ENCODE measurements around the gene DNAH17. TPM values are rescaled to one million over a fixed set of nuclear protein-coding genes. Genes with fewer than 3 reads are reported as not detected.

DNAH17 gene
- total and polyA plus RNA-seq, 2 donors (not counting 1 experiment from before 2014, with no cell fraction given): 0.01 to 0.12 TPM

DNA sequence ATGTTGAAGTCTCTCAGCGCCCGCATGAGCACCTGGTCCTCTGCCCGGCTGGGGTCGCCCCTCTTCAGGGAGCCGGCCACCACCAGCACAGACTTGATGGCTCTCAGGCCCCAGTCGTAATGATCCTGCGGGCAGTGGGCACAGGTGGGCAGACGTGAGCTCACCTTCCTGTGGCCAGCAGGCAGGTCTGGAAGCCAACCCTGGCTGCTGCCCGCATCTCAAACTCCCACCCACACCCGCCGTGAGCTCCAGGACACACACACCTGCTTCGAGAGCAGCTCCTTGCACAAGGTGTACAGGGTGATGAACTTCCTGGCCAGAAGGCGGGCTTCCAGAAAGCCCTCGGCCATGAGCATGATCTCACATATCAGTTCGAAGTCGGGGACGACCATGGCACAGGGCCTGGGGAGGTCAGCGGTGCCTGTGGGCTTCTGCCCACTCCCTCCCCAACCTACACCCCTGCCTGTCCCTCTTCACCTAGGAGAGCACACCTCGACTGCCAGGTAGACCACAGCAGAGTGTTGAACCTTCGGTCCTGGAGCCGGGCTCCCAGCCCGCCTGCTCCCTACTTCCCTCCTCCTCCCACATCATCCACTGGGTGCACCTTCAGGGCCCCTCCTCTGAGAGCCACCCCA is 82.4 kb downstream of the DNAH17 start:
- H3K4me1 ChIP-seq (ENCODE audit: control insufficient read depth in 2 of 2, insufficient read depth in 2 of 2, low read length in 2 of 2): no peaks in the 10 kb centered on the region
- no peak overlapping the region for H3K4me3 ChIP-seq (ENCODE audit: control extremely low read depth in 1 of 5, extremely low read depth in 1 of 5, insufficient read depth in 1 of 5, low read depth in 2 of 5, low read length in 4 of 5)
- Mint-ChIP-seq H3K27me3 (peaks cover 8% of the 10 kb centered on the region), H3K9me3 (ENCODE audit: insufficient read depth) (no peaks in the 10 kb centered on the region), H3K27ac (no peak overlapping the region), H3K4me1 (no peaks in the 10 kb centered on the region), H3K4me3 (no peak overlapping the region)
- ChIA-PET CTCF (interaction anchor here (1.1 kb wide), 1 partner anchor 593 kb away, joined by 3 read pairs; no protein-coding TSS in a partner anchor), POLR2A (no interaction called here)
- peaks cover 0 to 3% (median 0%) of the 10 kb centered on the region in 4 experiments for H3K27me3 ChIP-seq (replicated peaks in 1 of 4; ENCODE audit: control extremely low read depth in 1 of 4, control insufficient read depth in 3 of 4, insufficient read depth in 4 of 4, low read length in 3 of 4)
- H3K79me2 ChIP-seq (ENCODE audit: control insufficient read depth, insufficient read depth, low read length): no peaks in the 10 kb centered on the region
- no peak for TF ChIP-seq EZH2 (IDR thresholded peaks at IDR 0.05; ENCODE audit: borderline replicate concordance, insufficient read depth, low read depth, low read length, poor library complexity, severe bottlenecking)
- TF ChIP-seq, protein P1, sequence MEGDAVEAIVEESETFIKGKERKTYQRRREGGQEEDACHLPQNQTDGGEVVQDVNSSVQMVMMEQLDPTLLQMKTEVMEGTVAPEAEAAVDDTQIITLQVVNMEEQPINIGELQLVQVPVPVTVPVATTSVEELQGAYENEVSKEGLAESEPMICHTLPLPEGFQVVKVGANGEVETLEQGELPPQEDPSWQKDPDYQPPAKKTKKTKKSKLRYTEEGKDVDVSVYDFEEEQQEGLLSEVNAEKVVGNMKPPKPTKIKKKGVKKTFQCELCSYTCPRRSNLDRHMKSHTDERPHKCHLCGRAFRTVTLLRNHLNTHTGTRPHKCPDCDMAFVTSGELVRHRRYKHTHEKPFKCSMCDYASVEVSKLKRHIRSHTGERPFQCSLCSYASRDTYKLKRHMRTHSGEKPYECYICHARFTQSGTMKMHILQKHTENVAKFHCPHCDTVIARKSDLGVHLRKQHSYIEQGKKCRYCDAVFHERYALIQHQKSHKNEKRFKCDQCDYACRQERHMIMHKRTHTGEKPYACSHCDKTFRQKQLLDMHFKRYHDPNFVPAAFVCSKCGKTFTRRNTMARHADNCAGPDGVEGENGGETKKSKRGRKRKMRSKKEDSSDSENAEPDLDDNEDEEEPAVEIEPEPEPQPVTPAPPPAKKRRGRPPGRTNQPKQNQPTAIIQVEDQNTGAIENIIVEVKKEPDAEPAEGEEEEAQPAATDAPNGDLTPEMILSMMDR (IDR thresholded peaks at IDR 0.05): no peak
- no peaks in the 10 kb centered on the region for H3K36me3 ChIP-seq (replicated peaks in 1 of 2; ENCODE audit: control extremely low read depth in 1 of 2, control insufficient read depth in 1 of 2, extremely low read depth in 1 of 2, insufficient read depth in 2 of 2, low read length in 1 of 2)
- DNase-seq (no peak), ATAC-seq (ENCODE audit: low read depth) (no peak)
- no peak overlapping the region for H3K9ac ChIP-seq (ENCODE audit: low read length)
- H3K27ac ChIP-seq (ENCODE audit: low read length in 2 of 2): no peak overlapping the region
- intact Hi-C loops (cut with micrococcal nuclease): no loop called here
- 87% methylated on average over 22 of the region's 22 CpGs for WGBS (ENCODE audit: insufficient coverage)
- no peaks in the 10 kb centered on the region for H3K9me3 ChIP-seq (ENCODE audit: control extremely low read depth in 1 of 3, control insufficient read depth in 2 of 3, insufficient read depth in 1 of 3, low read length in 2 of 3)
- H2AFZ ChIP-seq (ENCODE audit: insufficient read depth, low read depth, low read length, poor library complexity, severe bottlenecking): no peak overlapping the region
- no peak overlapping the region for H3K4me2 ChIP-seq (replicated peaks; ENCODE audit: low read depth, low read length, poor library complexity, severe bottlenecking)
- no peaks in the 10 kb centered on the region for H4K20me1 ChIP-seq (ENCODE audit: control insufficient read depth, insufficient read depth, low read length, poor library complexity, severe bottlenecking)

DNA sequence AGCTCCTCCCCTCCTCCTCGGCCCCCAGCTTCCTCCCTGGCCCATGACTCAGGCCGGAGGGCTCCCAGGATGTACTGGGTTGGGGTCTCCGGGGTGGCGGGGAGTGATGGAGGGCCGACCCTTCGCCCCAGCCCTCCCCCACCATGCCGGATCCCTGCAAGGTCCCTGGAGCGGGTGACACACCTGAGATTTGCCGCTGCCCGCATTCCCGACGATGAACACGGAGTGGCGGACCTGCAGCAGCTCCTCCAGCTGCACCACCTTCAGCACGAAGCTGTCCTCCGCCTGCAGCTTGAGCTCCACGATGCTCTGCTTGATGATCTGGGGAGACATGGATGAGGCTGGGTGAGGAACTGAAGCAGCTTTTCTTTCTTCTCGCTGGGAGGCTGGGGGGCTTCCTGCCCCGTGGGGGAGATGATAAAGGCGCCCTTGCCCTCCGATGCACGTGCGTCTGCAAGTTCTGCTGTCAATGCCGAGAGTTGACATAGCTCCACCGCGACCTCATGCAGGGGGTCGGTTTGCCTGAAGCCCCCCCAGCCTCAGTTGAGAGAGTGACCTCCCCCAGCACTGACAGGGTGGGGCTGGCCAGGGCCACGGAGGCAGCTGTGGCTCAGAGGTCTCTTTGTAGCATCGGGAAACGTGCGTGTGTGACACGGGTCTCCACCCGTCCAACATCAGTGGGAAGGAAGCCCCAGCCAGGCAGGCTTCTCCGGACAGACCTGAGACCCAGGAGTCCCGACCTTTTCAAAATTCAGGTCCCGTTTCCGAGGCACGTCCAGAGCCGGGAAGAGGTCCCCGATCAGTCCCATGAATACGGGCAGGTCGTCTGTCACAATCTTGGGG is 83.1 kb downstream of the DNAH17 start:
- TF ChIP-seq EZH2 (IDR thresholded peaks at IDR 0.05; ENCODE audit: borderline replicate concordance, insufficient read depth, low read depth, low read length, poor library complexity, severe bottlenecking): no peak
- TF ChIP-seq, protein P1 (IDR thresholded peaks at IDR 0.05): no peak
- H3K4me3 ChIP-seq (ENCODE audit: control extremely low read depth in 1 of 5, extremely low read depth in 1 of 5, insufficient read depth in 1 of 5, low read depth in 2 of 5, low read length in 4 of 5): no peak overlapping the region
- ChIA-PET POLR2A (no interaction called here), CTCF (interaction anchor here (1.6 kb wide), 1 partner anchor 305 kb away, joined by 4 read pairs; no protein-coding TSS in a partner anchor)
- no peak overlapping the region for H2AFZ ChIP-seq (ENCODE audit: insufficient read depth, low read depth, low read length, poor library complexity, severe bottlenecking)
- no peaks in the 10 kb centered on the region for H3K9me3 Mint-ChIP-seq (ENCODE audit: insufficient read depth)
- H3K9me3 ChIP-seq (ENCODE audit: control extremely low read depth in 1 of 3, control insufficient read depth in 2 of 3, insufficient read depth in 1 of 3, low read length in 2 of 3): no peaks in the 10 kb centered on the region
- H3K27ac Mint-ChIP-seq: no peak overlapping the region
- no peaks in the 10 kb centered on the region for H3K4me1 Mint-ChIP-seq
- H3K4me3 Mint-ChIP-seq: no peak overlapping the region
- peaks cover 0 to 3% (median 0%) of the 10 kb centered on the region in 4 experiments for H3K27me3 ChIP-seq (replicated peaks in 1 of 4; ENCODE audit: control extremely low read depth in 1 of 4, control insufficient read depth in 3 of 4, insufficient read depth in 4 of 4, low read length in 3 of 4)
- DNase-seq: no peak
- no peaks in the 10 kb centered on the region for H3K79me2 ChIP-seq (ENCODE audit: control insufficient read depth, insufficient read depth, low read length)
- ATAC-seq (ENCODE audit: low read depth): no peak
- WGBS (ENCODE audit: insufficient coverage): 87% methylated on average over 39 of the region's 42 CpGs
- no peaks in the 10 kb centered on the region for H4K20me1 ChIP-seq (ENCODE audit: control insufficient read depth, insufficient read depth, low read length, poor library complexity, severe bottlenecking)
- intact Hi-C loops (cut with micrococcal nuclease): no loop called here
- H3K27me3 Mint-ChIP-seq: peaks cover 8% of the 10 kb centered on the region
- H3K27ac ChIP-seq (ENCODE audit: low read length in 2 of 2): no peak overlapping the region
- no peaks in the 10 kb centered on the region for H3K36me3 ChIP-seq (replicated peaks in 1 of 2; ENCODE audit: control extremely low read depth in 1 of 2, control insufficient read depth in 1 of 2, extremely low read depth in 1 of 2, insufficient read depth in 2 of 2, low read length in 1 of 2)
- no peaks in the 10 kb centered on the region for H3K4me1 ChIP-seq (ENCODE audit: control insufficient read depth in 2 of 2, insufficient read depth in 2 of 2, low read length in 2 of 2)
- no peak overlapping the region for H3K4me2 ChIP-seq (replicated peaks; ENCODE audit: low read depth, low read length, poor library complexity, severe bottlenecking)
- H3K9ac ChIP-seq (ENCODE audit: low read length): no peak overlapping the region
